ENCODE data around the gene PPTC7. TPM values are rescaled to one million over a fixed set of nuclear protein-coding genes. Genes with fewer than 3 reads are reported as not detected.
"Not testable (repeated sequence)": the region's sequence is repeated elsewhere in the genome, so short reads cannot be mapped to it uniquely, and the experiment has no call there.

PPTC7 gene
- total and polyA plus RNA-seq, 10 of the 15 experiments (the other 5 are each of a cell fraction or from before 2014, with no cell fraction given), result 4.0 to 69.6 (median 12.3) TPM

GRCh38 chr12:110575326-110575725 lies 7.8 kb downstream of the PPTC7 start:
- in situ Hi-C loops (cut with MboI) (no loop called here), intact Hi-C loops (cut with micrococcal nuclease; ENCODE audit: unreplicated experiment) (no loop called here)
- FAIRE-seq, result no peak
- no TSS peak for BruUV-seq (replicated peaks)
- peak overlapping the region; percentile 58 for H3K4me2 ChIP-seq (ENCODE audit: control insufficient read depth, insufficient read depth)
- DNase-seq (ENCODE audit: low read depth, low spot score), result no peak
- peaks cover 8% of the 10 kb centered on the region for H3K9me3 ChIP-seq (replicated peaks; ENCODE audit: control insufficient read depth, insufficient read depth, low read length)
- ChIA-PET POLR2A (interaction anchor here (0.6 to 8.8 kb wide), 20 partner anchors 9 to 811 kb away, joined by 3 to 122 read pairs (median 5); partner anchors contain the start of genes FAM216A and GPN3), RAD21 (ENCODE audit: unreplicated experiment) (interaction anchor here (0.6 to 4.5 kb wide), 25 partner anchors 9 to 582 kb away, joined by 3 to 41 read pairs (median 6); partner anchors contain the start of genes ARPC3, FAM216A and GPN3), CTCF (interaction anchor here (0.6 to 4.8 kb wide), 14 partner anchors 8 to 106 kb away, joined by 3 to 35 read pairs (median 6); partner anchors contain the start of genes FAM216A and GPN3), SMC1A (ENCODE audit: uncharacterized antibody, unreplicated experiment) (interaction anchor here (1.0 to 11.7 kb wide), 16 partner anchors 12 to 122 kb away, joined by 3 to 308 read pairs (median 7); no protein-coding TSS in a partner anchor)
- H3K4me1 ChIP-seq (ENCODE audit: control insufficient read depth, insufficient read depth, low read length), result peaks cover 12% of the 10 kb centered on the region
- H2AFZ ChIP-seq (ENCODE audit: control insufficient read depth, low read depth, low read length), result no peak overlapping the region
- H3K27me3 ChIP-seq (replicated peaks in 1 of 2; ENCODE audit: control insufficient read depth in 2 of 2, insufficient read depth in 2 of 2, low read length in 1 of 2), result no peaks in the 10 kb centered on the region
- H3K4me3 ChIP-seq, result peak overlapping the region; percentile 53
- H3K9ac ChIP-seq (ENCODE audit: control insufficient read depth, insufficient read depth, low read length), result peak overlapping the region; percentile 30
- no peak for ATAC-seq
- H4K20me1 ChIP-seq (ENCODE audit: control insufficient read depth, insufficient read depth), result no peaks in the 10 kb centered on the region
- H3K27ac ChIP-seq (ENCODE audit: control insufficient read depth, insufficient read depth), result peak overlapping the region; percentile 26; the same call in 1 of the 2 replicates
- peak; percentile 89 for TF ChIP-seq ZNF384 (IDR thresholded peaks at IDR 0.05; ENCODE audit: borderline replicate concordance, low read depth, low read length)
- no peak for TF ChIP-seq POLR2AphosphoS2 (IDR thresholded peaks at IDR 0.05; ENCODE audit: low read depth, low read length)
- H3K36me3 ChIP-seq (ENCODE audit: control insufficient read depth in 2 of 2, insufficient read depth in 2 of 2, low read length in 1 of 2), result peaks cover 0 to 11% of the 10 kb centered on the region in 2 experiments; a peak in 1 of 4 replicates
- H3K79me2 ChIP-seq (ENCODE audit: control insufficient read depth, insufficient read depth, low read length), result peaks cover 90% of the 10 kb centered on the region
- whole genome bisulfite sequencing (ENCODE audit: insufficient coverage, insufficient replicate concordance, low lambda C conversion rate, missing lambda C conversion rate), result 6% methylated on average over 1 of the region's 1 CpG

GRCh38 chr12:110574717-110575230 lies 8.3 kb downstream of the PPTC7 start:
- H3K36me3 ChIP-seq (ENCODE audit: control insufficient read depth in 2 of 2, insufficient read depth in 2 of 2, low read length in 1 of 2), result peaks cover 0 to 11% of the 10 kb centered on the region in 2 experiments; a peak in 1 of 4 replicates
- H3K9ac ChIP-seq (ENCODE audit: control insufficient read depth, insufficient read depth, low read length); in situ Hi-C loops (cut with MboI); ATAC-seq; H4K20me1 ChIP-seq (ENCODE audit: control insufficient read depth, insufficient read depth); H3K27me3 ChIP-seq (replicated peaks in 1 of 2; ENCODE audit: control insufficient read depth in 2 of 2, insufficient read depth in 2 of 2, low read length in 1 of 2); H3K27ac ChIP-seq (ENCODE audit: control insufficient read depth, insufficient read depth); H2AFZ ChIP-seq (ENCODE audit: control insufficient read depth, low read depth, low read length); H3K9me3 ChIP-seq (replicated peaks; ENCODE audit: control insufficient read depth, insufficient read depth, low read length); DNase-seq (ENCODE audit: low read depth, low spot score); intact Hi-C loops (cut with micrococcal nuclease; ENCODE audit: unreplicated experiment); BruUV-seq (replicated peaks); FAIRE-seq: not testable (repeated sequence)
- peak; percentile 57; the same call in 1 of the 2 replicates for TF ChIP-seq MLLT1 (IDR thresholded peaks at IDR 0.05)
- WGBS (ENCODE audit: insufficient coverage, insufficient replicate concordance, low lambda C conversion rate, missing lambda C conversion rate), result 96% methylated on average over 9 of the region's 10 CpGs
- ChIA-PET SMC1A (ENCODE audit: uncharacterized antibody, unreplicated experiment) (interaction anchor here (0.8 to 11.7 kb wide), 13 partner anchors 12 to 122 kb away, joined by 3 to 308 read pairs (median 8); no protein-coding TSS in a partner anchor), CTCF (interaction anchor here (1.0 to 4.8 kb wide), 9 partner anchors 13 to 106 kb away, joined by 3 to 35 read pairs (median 9); partner anchors contain the start of genes FAM216A and GPN3), RAD21 (ENCODE audit: unreplicated experiment) (interaction anchor here (0.6 to 4.5 kb wide), 15 partner anchors 8 to 61 kb away, joined by 3 to 41 read pairs (median 11); no protein-coding TSS in a partner anchor), POLR2A (interaction anchor here (0.6 to 8.8 kb wide), 13 partner anchors 9 to 720 kb away, joined by 3 to 122 read pairs (median 8); no protein-coding TSS in a partner anchor)
- H3K4me2 ChIP-seq (ENCODE audit: control insufficient read depth, insufficient read depth), result peak overlapping the region; percentile 58; the same call in 1 of the 2 replicates
- peak overlapping the region; percentile 28; the same call in 1 of the 2 replicates for H3K4me3 ChIP-seq
- H3K79me2 ChIP-seq (ENCODE audit: control insufficient read depth, insufficient read depth, low read length), result peaks cover 85% of the 10 kb centered on the region
- peaks cover 12% of the 10 kb centered on the region for H3K4me1 ChIP-seq (ENCODE audit: control insufficient read depth, insufficient read depth, low read length)

Measured in GM12878 (cell line).